GM18868 (cell line): ENCODE measurements around the gene ARHGAP31.

Source experiments
- ATAC-seq: cut with Tn5 transposase; IDR thresholded peaks from one replicate; pipeline ENCODE4 v1.9.1; 2021; ENCODE audit warnings: mild to moderate bottlenecking, moderate library complexity; ENCODE audit not compliant: unreplicated experiment

The ARHGAP31 gene

GRCh38 chr3:119375106-119375505, 80.9 kb downstream of the ARHGAP31 start:
- ATAC-seq, result no peak

DNA sequence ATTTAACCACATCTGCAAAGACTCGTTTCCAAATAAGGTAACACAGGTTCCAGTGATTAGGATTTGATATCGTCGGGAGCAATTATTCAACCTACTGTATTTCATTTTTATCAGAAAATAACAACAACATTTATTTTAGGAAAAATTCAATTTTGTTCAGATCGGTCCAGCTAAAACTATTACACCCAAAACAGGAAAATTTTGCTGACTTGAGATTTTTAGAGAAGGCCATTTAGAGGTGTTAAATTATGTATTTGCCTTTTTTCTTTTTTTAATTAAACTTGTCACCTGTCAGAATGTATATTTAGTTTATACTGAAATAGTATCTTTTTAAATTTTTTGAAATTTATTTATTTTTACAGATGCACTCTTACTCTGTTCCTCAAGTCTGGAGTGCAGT, 81.3 kb downstream of the ARHGAP31 start:
- ATAC-seq, result no peak

DNA sequence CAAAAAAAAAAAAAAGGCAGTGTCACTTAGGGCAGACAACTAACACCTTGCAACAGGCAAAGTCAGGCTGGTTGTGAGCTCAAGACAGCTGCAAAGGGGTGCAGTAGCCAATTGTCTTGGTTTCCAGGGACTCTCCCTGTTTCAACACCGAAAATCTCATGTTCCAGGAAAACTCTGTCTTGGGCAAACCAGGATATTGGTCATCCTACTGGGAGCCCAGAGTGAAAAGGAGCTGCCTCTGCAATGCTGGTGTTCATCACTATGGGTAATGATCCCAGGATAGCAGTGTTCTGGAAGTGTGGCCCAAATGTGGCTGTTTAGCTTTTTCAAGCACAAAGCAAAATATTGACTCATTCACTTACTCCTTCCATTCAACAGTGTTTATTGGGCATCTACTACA, 82.6 kb downstream of the ARHGAP31 start:
- no peak for ATAC-seq

GRCh38 chr3:119378259-119378803, 84.1 kb downstream of the ARHGAP31 start:
- ATAC-seq, result no peak

DNA sequence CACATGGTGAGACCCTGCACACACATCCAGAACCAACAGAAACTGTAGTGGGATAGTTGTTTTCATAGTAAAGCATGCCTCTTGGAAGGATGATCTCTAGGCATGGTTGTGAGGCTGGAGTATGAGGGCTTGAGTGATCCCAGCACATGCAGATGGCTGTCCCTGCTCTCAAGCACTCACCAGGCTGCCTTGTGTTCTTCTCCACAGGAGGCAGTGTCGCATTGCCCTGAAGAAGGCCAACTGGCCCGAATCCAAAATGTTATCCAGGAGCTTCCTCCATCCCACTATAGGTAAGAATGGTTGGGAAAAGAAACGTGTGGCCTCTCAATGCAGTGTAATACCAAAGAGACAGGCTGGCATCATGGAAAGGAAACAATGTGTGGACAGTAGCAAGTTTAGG, 86.5 kb downstream of the ARHGAP31 start:
- ATAC-seq, result no peak

- no peak for ATAC-seq
Measured at GRCh38 chr3:119382134-119382533, 88.0 kb downstream of the ARHGAP31 start.

- ATAC-seq, result no peak
Measured at GRCh38 chr3:119388577-119388976, 94.4 kb downstream of the ARHGAP31 start.

- peak; percentile 76 for ATAC-seq
Measured at GRCh38 chr3:119395923-119396358, 101.8 kb downstream of the ARHGAP31 start.

DNA sequence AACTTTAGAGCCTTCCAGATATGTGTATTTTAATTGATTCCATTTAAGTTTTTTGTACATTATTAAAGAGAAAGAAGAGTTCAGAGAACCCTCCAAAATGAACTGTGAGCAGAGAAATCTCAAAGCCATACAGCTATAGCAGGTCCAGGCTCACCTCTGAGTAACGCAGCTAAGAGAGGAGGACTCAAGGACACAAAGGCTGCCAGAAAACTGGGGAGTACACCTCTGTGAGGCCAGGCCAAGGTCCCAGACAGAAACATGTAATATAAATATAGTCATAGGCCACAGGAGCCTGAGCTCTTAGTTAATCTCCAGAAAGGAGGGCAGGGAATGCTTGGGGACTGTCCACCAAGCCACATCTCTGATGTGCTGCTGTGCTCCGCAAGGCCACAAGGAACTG, 102.7 kb downstream of the ARHGAP31 start:
- ATAC-seq, result no peak

- no peak for ATAC-seq
Measured at GRCh38 chr3:119400466-119400865, 106.3 kb downstream of the ARHGAP31 start.

GRCh38 chr3:119401069-119401468, 106.9 kb downstream of the ARHGAP31 start:
- ATAC-seq, result peak; percentile 51

- peak; percentile 58 for ATAC-seq
Measured at GRCh38 chr3:119401503-119402440, 107.6 kb downstream of the ARHGAP31 start.

- ATAC-seq, result no peak
Measured at GRCh38 chr3:119402791-119403190, 108.6 kb downstream of the ARHGAP31 start.

GRCh38 chr3:119403201-119403600, 109.0 kb downstream of the ARHGAP31 start:
- ATAC-seq, result no peak

DNA sequence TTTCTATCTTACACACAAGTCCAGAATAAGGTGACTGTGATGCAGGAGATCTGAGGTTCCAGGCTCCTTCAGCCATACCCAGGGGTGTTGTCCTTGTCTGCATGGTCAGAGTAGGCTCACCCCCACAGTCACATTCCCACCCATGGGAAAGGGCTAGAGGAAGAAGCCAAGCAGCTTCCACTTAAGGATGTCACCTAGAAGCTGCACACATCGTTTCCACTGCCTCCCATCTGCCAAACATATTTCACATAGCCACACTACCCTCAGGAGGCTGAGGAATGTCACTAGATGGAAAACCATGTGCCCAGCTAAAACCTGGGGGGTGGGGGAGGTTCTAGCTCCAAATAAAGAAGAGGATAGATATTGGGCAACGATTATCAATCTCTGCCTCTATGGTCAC, 111.1 kb downstream of the ARHGAP31 start:
- no peak for ATAC-seq

DNA sequence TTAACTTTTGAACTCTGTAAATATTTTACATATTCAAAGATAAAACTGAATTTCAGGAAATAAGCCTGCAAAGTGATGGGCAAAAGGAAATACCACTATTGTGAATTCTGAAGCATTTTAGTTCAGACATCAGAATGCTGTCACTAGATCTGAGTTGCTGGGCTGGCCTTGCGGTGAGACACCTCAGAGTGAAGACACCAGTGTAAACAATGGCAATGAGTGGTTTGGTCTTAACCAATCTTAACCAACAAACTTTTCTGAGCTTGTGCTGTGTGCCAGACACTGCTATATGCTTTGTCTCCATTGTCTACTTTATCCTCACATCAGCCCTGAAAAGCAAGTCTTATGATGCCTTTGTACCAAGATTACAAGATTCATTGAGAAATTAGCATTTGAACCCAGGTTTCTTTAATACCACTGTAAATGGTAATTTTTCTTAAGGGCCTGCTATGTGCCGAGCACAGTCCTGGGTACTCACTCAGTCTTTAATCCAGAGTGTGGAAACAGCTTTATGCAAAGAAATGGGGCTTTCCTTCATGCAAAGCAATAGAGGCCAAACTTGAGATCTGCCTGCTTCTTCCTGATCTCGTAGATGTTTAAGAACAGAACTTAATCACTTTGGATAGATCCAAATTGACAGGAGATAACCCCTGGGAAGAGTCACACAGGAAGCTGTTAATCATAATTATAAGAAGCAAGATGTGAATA, 114.2 kb downstream of the ARHGAP31 start:
- ATAC-seq, result peak; percentile 80

GRCh38 chr3:119409844-119410243, 115.7 kb downstream of the ARHGAP31 start:
- no peak for ATAC-seq

DNA sequence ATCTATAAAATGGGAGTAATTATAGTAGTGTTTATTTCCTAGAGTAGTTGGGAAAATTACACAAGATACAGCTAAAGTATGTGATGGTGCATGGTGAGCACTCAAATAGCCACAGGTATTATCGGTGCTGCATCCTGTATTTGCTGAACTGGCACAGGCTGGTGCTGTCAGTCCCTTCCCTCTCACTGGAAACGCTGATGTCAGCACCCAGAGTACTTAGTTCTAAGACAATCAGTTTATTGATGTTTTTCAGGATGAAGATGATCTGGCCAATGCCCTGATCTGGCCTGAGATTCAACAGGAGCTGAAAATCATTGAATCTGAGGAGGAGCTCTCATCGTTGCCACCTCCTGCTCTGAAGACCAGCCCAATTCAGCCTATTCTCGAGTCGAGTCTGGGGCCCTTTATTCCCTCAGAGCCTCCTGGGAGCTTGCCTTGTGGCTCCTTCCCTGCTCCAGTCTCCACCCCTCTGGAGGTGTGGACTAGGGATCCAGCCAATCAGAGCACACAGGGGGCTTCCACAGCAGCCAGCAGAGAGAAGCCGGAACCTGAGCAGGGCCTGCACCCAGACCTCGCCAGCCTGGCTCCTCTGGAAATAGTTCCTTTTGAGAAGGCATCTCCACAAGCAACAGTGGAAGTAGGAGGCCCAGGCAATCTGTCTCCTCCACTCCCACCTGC, 119.6 kb downstream of the ARHGAP31 start:
- no peak for ATAC-seq

DNA sequence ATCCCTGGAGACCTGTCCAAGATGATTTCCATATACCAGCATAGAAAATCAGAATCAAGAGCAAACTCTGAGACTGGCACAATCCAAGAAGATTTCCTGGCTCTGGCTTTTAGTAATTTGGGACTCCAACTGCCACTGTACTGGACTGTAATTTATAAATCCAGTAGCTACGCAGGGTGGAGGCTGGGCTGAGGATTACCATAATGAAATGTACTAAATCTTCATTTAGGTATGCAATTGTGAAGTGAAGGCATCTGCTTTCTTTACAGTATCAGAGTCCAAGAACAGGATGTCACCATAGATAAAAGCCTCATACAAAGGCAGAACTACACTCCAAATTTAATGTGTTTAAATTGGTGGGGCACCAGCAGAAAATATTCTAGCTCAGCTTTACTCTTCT, 122.7 kb downstream of the ARHGAP31 start:
- ATAC-seq, result no peak

- no peak for ATAC-seq
Measured at GRCh38 chr3:119417771-119418512, 123.8 kb downstream of the ARHGAP31 start.
